Effector memory CD8-positive, alpha-beta T cell (primary cell): Measurements from ENCODE around the gene MED13L.

Experiments used
- ATAC-seq: fragments of 150-1000 bp; cut with Tn5 transposase; replicated peaks from 2 replicates; pipeline ENCODE4 v1.10.0; 2021; ENCODE audit warnings: mild to moderate bottlenecking, moderate library complexity
- DNase-seq, 3 experiments: peaks; one replicate each; pipeline ENCODE4 v3.0.0; 2021
- H3K27ac Mint-ChIP-seq, 2 donors: one replicate each; pipeline ENCODE4 v1.8.0; 2022; ENCODE audit warnings: mild to moderate bottlenecking in 2 of 2, mixed read lengths in 2 of 2, moderate library complexity in 2 of 2
- H3K27me3 Mint-ChIP-seq, 2 donors: one replicate each; pipeline ENCODE4 v1.8.0; 2022; ENCODE audit warnings: mixed read lengths in 2 of 2
- H3K36me3 Mint-ChIP-seq: one replicate; pipeline ENCODE4 v1.8.0; 2022; ENCODE audit warnings: mild to moderate bottlenecking, moderate library complexity, mixed read lengths; ENCODE audit not compliant: insufficient read depth
- H3K4me1 Mint-ChIP-seq, 2 donors: one replicate each; pipeline ENCODE4 v1.8.0; 2022; ENCODE audit warnings: low read depth in 2 of 2, mixed read lengths in 2 of 2
- H3K4me3 Mint-ChIP-seq, 2 donors: one replicate each; pipeline ENCODE4 v1.8.0; 2022; ENCODE audit warnings: mild to moderate bottlenecking in 2 of 2, mixed read lengths in 2 of 2, moderate library complexity in 2 of 2
- H3K9me3 Mint-ChIP-seq, 2 donors: one replicate each; pipeline ENCODE4 v1.8.0; 2022; ENCODE audit warnings: mixed read lengths in 2 of 2

Gene MED13L

GRCh38 chr12:116148844-116149243 lies 128.6 kb downstream of the MED13L start:
- DNase-seq: no peak
- H3K4me1 Mint-ChIP-seq: peaks cover 32 to 55% of the 10 kb centered on the region in 2 donors
- H3K4me3 Mint-ChIP-seq: no peak overlapping the region
- no peaks in the 10 kb centered on the region for H3K27me3 Mint-ChIP-seq
- ATAC-seq: no peak
- H3K27ac Mint-ChIP-seq: no peak overlapping the region
- H3K36me3 Mint-ChIP-seq: no peaks in the 10 kb centered on the region
- H3K9me3 Mint-ChIP-seq: no peaks in the 10 kb centered on the region

- Mint-ChIP-seq H3K27me3 (no peaks in the 10 kb centered on the region), H3K36me3 (no peaks in the 10 kb centered on the region), H3K4me1 (peaks cover 37 to 54% of the 10 kb centered on the region in 2 donors), H3K9me3 (no peaks in the 10 kb centered on the region), H3K27ac (no peak overlapping the region), H3K4me3 (no peak overlapping the region)
- DNase-seq (no peak), ATAC-seq (no peak)
These were observed 131.1 kb downstream of the MED13L start for GRCh38 chr12:116146386-116146785.

GRCh38 chr12:116145451-116145850 lies 132.0 kb downstream of the MED13L start:
- H3K4me3 Mint-ChIP-seq: no peak overlapping the region
- H3K27ac Mint-ChIP-seq: no peak overlapping the region
- no peak for ATAC-seq
- peaks cover 34 to 46% of the 10 kb centered on the region in 2 donors for H3K4me1 Mint-ChIP-seq
- no peaks in the 10 kb centered on the region for H3K36me3 Mint-ChIP-seq
- H3K27me3 Mint-ChIP-seq: no peaks in the 10 kb centered on the region
- H3K9me3 Mint-ChIP-seq: no peaks in the 10 kb centered on the region
- no peak for DNase-seq

GRCh38 chr12:116144384-116144783 lies 133.1 kb downstream of the MED13L start:
- Mint-ChIP-seq H3K36me3 (no peaks in the 10 kb centered on the region), H3K27ac (peak overlapping the region; percentile 4 to 85), H3K9me3 (no peaks in the 10 kb centered on the region), H3K27me3 (no peaks in the 10 kb centered on the region), H3K4me3 (no peak overlapping the region), H3K4me1 (peaks cover 35 to 49% of the 10 kb centered on the region in 2 donors)
- no peak for DNase-seq
- ATAC-seq: no peak

- Mint-ChIP-seq H3K4me3 (peak overlapping the region in 1 of 2 donors; percentile 44), H3K27me3 (no peaks in the 10 kb centered on the region), H3K36me3 (no peaks in the 10 kb centered on the region), H3K4me1 (peaks cover 35 to 44% of the 10 kb centered on the region in 2 donors), H3K27ac (peak overlapping the region; percentile 81 to 85), H3K9me3 (no peaks in the 10 kb centered on the region)
- no peak for DNase-seq
- ATAC-seq: no peak
These were observed 133.6 kb downstream of the MED13L start for GRCh38 chr12:116143909-116144308.

- Mint-ChIP-seq H3K4me3 (peak overlapping the region; percentile 19 to 44), H3K36me3 (no peaks in the 10 kb centered on the region)
These were observed 134.3 kb downstream of the MED13L start for GRCh38 chr12:116142936-116143898.

GRCh38 chr12:116141833-116142162 lies 135.7 kb downstream of the MED13L start:
- H3K27ac Mint-ChIP-seq: no peak overlapping the region
- H3K36me3 Mint-ChIP-seq: peaks cover 4% of the 10 kb centered on the region
- H3K9me3 Mint-ChIP-seq: no peaks in the 10 kb centered on the region
- no peak overlapping the region for H3K4me3 Mint-ChIP-seq
- H3K27me3 Mint-ChIP-seq: no peaks in the 10 kb centered on the region
- DNase-seq (no peak), ATAC-seq (no peak)
- H3K4me1 Mint-ChIP-seq: peaks cover 39 to 47% of the 10 kb centered on the region in 2 donors

More at GRCh38 chr12:116142936-116143898, 134.3 kb downstream of the MED13L start:
- peaks cover 34 to 41% of the 10 kb centered on the region in 2 donors for H3K4me1 Mint-ChIP-seq
- no peaks in the 10 kb centered on the region for H3K9me3 Mint-ChIP-seq
- no peak for DNase-seq
- peak; percentile 50 for ATAC-seq
- peak overlapping the region; percentile 81 to 85 for H3K27ac Mint-ChIP-seq
- no peaks in the 10 kb centered on the region for H3K27me3 Mint-ChIP-seq

- DNase-seq (no peak), ATAC-seq (no peak)
- Mint-ChIP-seq H3K4me1 (peaks cover 40 to 51% of the 10 kb centered on the region in 2 donors), H3K9me3 (no peaks in the 10 kb centered on the region), H3K27me3 (no peaks in the 10 kb centered on the region), H3K27ac (no peak overlapping the region), H3K36me3 (peaks cover 5% of the 10 kb centered on the region), H3K4me3 (no peak overlapping the region)
These were observed 136.2 kb downstream of the MED13L start for GRCh38 chr12:116141110-116141832.

- H3K27me3 Mint-ChIP-seq: no peaks in the 10 kb centered on the region
- H3K27ac Mint-ChIP-seq: peak overlapping the region in 1 of 2 donors; percentile 81
- no peak overlapping the region for H3K4me3 Mint-ChIP-seq
- ATAC-seq: no peak
- peaks cover 45 to 54% of the 10 kb centered on the region in 2 donors for H3K4me1 Mint-ChIP-seq
- no peaks in the 10 kb centered on the region for H3K9me3 Mint-ChIP-seq
- peaks cover 5% of the 10 kb centered on the region for H3K36me3 Mint-ChIP-seq
- no peak for DNase-seq
These were observed 137.0 kb downstream of the MED13L start for GRCh38 chr12:116140529-116140928.

- no peak overlapping the region for H3K27ac Mint-ChIP-seq
- H3K4me1 Mint-ChIP-seq: peaks cover 44 to 53% of the 10 kb centered on the region in 2 donors
- peaks cover 5% of the 10 kb centered on the region for H3K36me3 Mint-ChIP-seq
- DNase-seq (no peak), ATAC-seq (no peak)
- H3K27me3 Mint-ChIP-seq: no peaks in the 10 kb centered on the region
- no peaks in the 10 kb centered on the region for H3K9me3 Mint-ChIP-seq
- no peak overlapping the region for H3K4me3 Mint-ChIP-seq
These were observed 138.7 kb downstream of the MED13L start for GRCh38 chr12:116138781-116139180.

- H3K4me3 Mint-ChIP-seq: no peak overlapping the region
- no peaks in the 10 kb centered on the region for H3K9me3 Mint-ChIP-seq
- H3K27ac Mint-ChIP-seq: no peak overlapping the region
- no peaks in the 10 kb centered on the region for H3K27me3 Mint-ChIP-seq
- peaks cover 44 to 53% of the 10 kb centered on the region in 2 donors for H3K4me1 Mint-ChIP-seq
- peaks cover 5% of the 10 kb centered on the region for H3K36me3 Mint-ChIP-seq
- no peak for ATAC-seq
- DNase-seq: no peak
These were observed 139.1 kb downstream of the MED13L start for GRCh38 chr12:116138364-116138763.

GRCh38 chr12:116137318-116137717 lies 140.2 kb downstream of the MED13L start:
- peaks cover 7% of the 10 kb centered on the region for H3K36me3 Mint-ChIP-seq
- H3K27me3 Mint-ChIP-seq: no peaks in the 10 kb centered on the region
- peak overlapping the region in 1 of 2 donors; percentile 11 for H3K4me3 Mint-ChIP-seq
- H3K9me3 Mint-ChIP-seq: no peaks in the 10 kb centered on the region
- H3K4me1 Mint-ChIP-seq: peaks cover 44 to 55% of the 10 kb centered on the region in 2 donors
- ATAC-seq (no peak), DNase-seq (no peak)
- no peak overlapping the region for H3K27ac Mint-ChIP-seq

GRCh38 chr12:116136340-116136739 lies 141.2 kb downstream of the MED13L start:
- H3K36me3 Mint-ChIP-seq: peaks cover 7% of the 10 kb centered on the region
- H3K27me3 Mint-ChIP-seq: no peaks in the 10 kb centered on the region
- no peaks in the 10 kb centered on the region for H3K9me3 Mint-ChIP-seq
- ATAC-seq (no peak), DNase-seq (no peak)
- peak overlapping the region; percentile 7 for H3K27ac Mint-ChIP-seq
- peaks cover 39 to 49% of the 10 kb centered on the region in 2 donors for H3K4me1 Mint-ChIP-seq
- H3K4me3 Mint-ChIP-seq: peak overlapping the region in 1 of 2 donors; percentile 10
